HUES6 (cell line): Measurements from ENCODE around the gene NDUFB6.
A peak's percentile ranks its signal among the peaks of the same experiment; 100 is the strongest.
"Not testable (repeated sequence)": the region's sequence is repeated elsewhere in the genome, so short reads cannot be mapped to it uniquely, and the experiment has no call there.

Experiments
- H3K27ac ChIP-seq: 2 replicates; pipeline ENCODE4 v1.7.0; 2013; ENCODE audit warnings: low read depth, mild to moderate bottlenecking, low read length, inconsistent platforms
- H3K27me3 ChIP-seq: 2 replicates; pipeline ENCODE4 v1.6.1; 2013; ENCODE audit warnings: low read length; ENCODE audit not compliant: control insufficient read depth, insufficient read depth
- H3K36me3 ChIP-seq: 2 replicates; pipeline ENCODE4 v1.6.1; 2013; ENCODE audit warnings: low read length; ENCODE audit not compliant: control insufficient read depth, insufficient read depth
- H3K4me1 ChIP-seq: 2 replicates; pipeline ENCODE4 v1.6.1; 2013; ENCODE audit warnings: low read length; ENCODE audit not compliant: control insufficient read depth, insufficient read depth
- H3K4me3 ChIP-seq: 2 replicates; pipeline ENCODE4 v1.5.1; 2013; ENCODE audit warnings: low read depth, low read length
- H3K9ac ChIP-seq: one replicate; pipeline ENCODE4 v1.6.1; 2013; ENCODE audit warnings: mild to moderate bottlenecking, low read length
- H3K9me3 ChIP-seq: 2 replicates; pipeline ENCODE4 v1.6.1; 2013; ENCODE audit warnings: low read depth, low read length; ENCODE audit not compliant: control insufficient read depth, insufficient read depth

NDUFB6 gene

GRCh38 chr9:32548213-32548612, 24.7 kb downstream of the NDUFB6 start:
- H3K9ac ChIP-seq, H3K9me3 ChIP-seq, H3K27ac ChIP-seq, H3K27me3 ChIP-seq, H3K4me1 ChIP-seq, H3K4me3 ChIP-seq: not testable (repeated sequence)
- peaks cover 16% of the 10 kb centered on the region for H3K36me3 ChIP-seq

- no peaks in the 10 kb centered on the region for H3K27me3 ChIP-seq
- no peaks in the 10 kb centered on the region for H3K9me3 ChIP-seq
- no peak overlapping the region for H3K9ac ChIP-seq
- no peaks in the 10 kb centered on the region for H3K4me1 ChIP-seq
- H3K4me3 ChIP-seq: no peak overlapping the region
- H3K27ac ChIP-seq: no peak overlapping the region
- peaks cover 37% of the 10 kb centered on the region for H3K36me3 ChIP-seq
Observed at GRCh38 chr9:32545884-32546283, 27.1 kb downstream of the NDUFB6 start.

GRCh38 chr9:32543047-32543446, 29.9 kb downstream of the NDUFB6 start:
- Histone ChIP-seq H3K9ac (no peak overlapping the region), H3K27me3 (no peaks in the 10 kb centered on the region), H3K27ac (no peak overlapping the region), H3K4me3 (no peak overlapping the region), H3K4me1 (no peaks in the 10 kb centered on the region), H3K36me3 (peaks cover 41% of the 10 kb centered on the region), H3K9me3 (no peaks in the 10 kb centered on the region)

- no peaks in the 10 kb centered on the region for H3K27me3 ChIP-seq
- H3K36me3 ChIP-seq: no peaks in the 10 kb centered on the region
- no peak overlapping the region for H3K27ac ChIP-seq
- no peak overlapping the region for H3K4me3 ChIP-seq
- H3K4me1 ChIP-seq: no peaks in the 10 kb centered on the region
- H3K9ac ChIP-seq: no peak overlapping the region
- H3K9me3 ChIP-seq: no peaks in the 10 kb centered on the region; the same call in 1 of the 2 replicates
Observed at GRCh38 chr9:32533816-32534215, 39.1 kb downstream of the NDUFB6 start.

- Histone ChIP-seq H3K36me3 (no peaks in the 10 kb centered on the region), H3K4me3 (no peak overlapping the region), H3K9ac (no peak overlapping the region), H3K4me1 (no peaks in the 10 kb centered on the region), H3K9me3 (no peaks in the 10 kb centered on the region; the same call in 1 of the 2 replicates), H3K27ac (no peak overlapping the region), H3K27me3 (no peaks in the 10 kb centered on the region)
Observed at GRCh38 chr9:32533336-32533735, 39.6 kb downstream of the NDUFB6 start.

GRCh38 chr9:32526707-32527048, 46.3 kb downstream of the NDUFB6 start:
- Histone ChIP-seq H3K4me1 (peaks cover 7% of the 10 kb centered on the region), H3K36me3 (peaks cover 3% of the 10 kb centered on the region; the same call in 1 of the 2 replicates), H3K27ac (no peak overlapping the region), H3K9me3 (peaks cover 8% of the 10 kb centered on the region; the same call in 1 of the 2 replicates), H3K9ac (no peak overlapping the region), H3K4me3 (peak overlapping the region; percentile 84), H3K27me3 (no peaks in the 10 kb centered on the region)

GRCh38 chr9:32526041-32526706, 46.8 kb downstream of the NDUFB6 start, which contains the start of gene RIGI:
TSS of gene RIGI (minus strand) at chr9:32526196. CDS start at chr9:32526166, 30 bp downstream.
- H3K36me3 ChIP-seq: peaks cover 3% of the 10 kb centered on the region; the same call in 1 of the 2 replicates
- H3K9ac ChIP-seq: peak within 1 kb of the TSS; percentile 84
- H3K4me3 ChIP-seq: peak within 1 kb of the TSS; percentile 84
- H3K27me3 ChIP-seq: no peaks in the 10 kb centered on the region
- H3K27ac ChIP-seq: no peak within 1 kb of the TSS
- peaks cover 7% of the 10 kb centered on the region for H3K4me1 ChIP-seq
- peaks cover 10% of the 10 kb centered on the region; the same call in 1 of the 2 replicates for H3K9me3 ChIP-seq

- Histone ChIP-seq H3K4me1 (peaks cover 7% of the 10 kb centered on the region), H3K9ac (peak overlapping the region; percentile 84), H3K36me3 (peaks cover 3% of the 10 kb centered on the region; the same call in 1 of the 2 replicates), H3K27me3 (no peaks in the 10 kb centered on the region), H3K27ac (no peak overlapping the region), H3K9me3 (peaks cover 11% of the 10 kb centered on the region; the same call in 1 of the 2 replicates), H3K4me3 (peak overlapping the region; percentile 84)
Observed at GRCh38 chr9:32525709-32526030, 47.3 kb downstream of the NDUFB6 start.

- peak overlapping the region; percentile 84 for H3K9ac ChIP-seq
- H3K4me3 ChIP-seq: peak overlapping the region; percentile 84
- H3K36me3 ChIP-seq: peaks cover 3% of the 10 kb centered on the region; the same call in 1 of the 2 replicates
- peaks cover 7% of the 10 kb centered on the region for H3K4me1 ChIP-seq
- H3K27ac ChIP-seq: no peak overlapping the region
- no peaks in the 10 kb centered on the region for H3K27me3 ChIP-seq
- peaks cover 17% of the 10 kb centered on the region; the same call in 1 of the 2 replicates for H3K9me3 ChIP-seq
Observed at GRCh38 chr9:32524892-32525708, 47.9 kb downstream of the NDUFB6 start.

GRCh38 chr9:32524558-32524891, 48.4 kb downstream of the NDUFB6 start:
- not testable (repeated sequence) for H3K27ac ChIP-seq, H3K9ac ChIP-seq, H3K27me3 ChIP-seq, H3K4me1 ChIP-seq, H3K36me3 ChIP-seq
- Histone ChIP-seq H3K4me3 (peak overlapping the region; percentile 84), H3K9me3 (peaks cover 22% of the 10 kb centered on the region; the same call in 1 of the 2 replicates)

- peaks cover 27% of the 10 kb centered on the region for H3K9me3 ChIP-seq
- peaks cover 7% of the 10 kb centered on the region for H3K4me1 ChIP-seq
- peaks cover 3% of the 10 kb centered on the region; the same call in 1 of the 2 replicates for H3K36me3 ChIP-seq
- no peak overlapping the region for H3K9ac ChIP-seq
- no peak overlapping the region for H3K27ac ChIP-seq
- no peaks in the 10 kb centered on the region for H3K27me3 ChIP-seq
- H3K4me3 ChIP-seq: no peak overlapping the region
Observed at GRCh38 chr9:32523910-32524309, 49.0 kb downstream of the NDUFB6 start.
